Measurements from ENCODE around the gene LHPP. TPM values are rescaled to one million over a fixed set of nuclear protein-coding genes. Genes with fewer than 3 reads are reported as not detected.

The LHPP gene
- total and polyA plus RNA-seq, 10 of the 15 experiments (the other 5 are each of a cell fraction or from before 2014, with no cell fraction given): 0.79 to 9.8 (median 6.7) TPM

DNA sequence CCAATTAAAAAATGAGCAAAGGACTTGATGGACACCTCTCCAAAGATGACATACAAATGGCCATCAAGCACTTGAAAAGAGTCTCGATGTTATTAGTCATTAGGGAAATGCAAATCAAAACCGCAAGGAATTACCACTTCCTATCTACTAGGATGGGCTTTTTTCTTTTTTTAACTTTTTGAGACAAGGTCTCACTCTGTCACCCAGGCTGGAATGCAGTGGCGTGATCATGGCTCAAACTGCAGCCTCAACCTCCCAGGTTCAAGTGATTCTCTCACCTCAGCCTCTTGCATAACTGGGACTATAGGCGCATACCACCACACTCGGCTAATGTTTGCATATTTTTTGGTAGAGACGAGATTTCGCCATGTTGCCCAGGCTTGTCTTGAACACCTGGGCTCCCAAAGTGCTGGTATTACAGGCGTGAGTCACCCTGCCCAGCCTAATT lies 25.4 kb upstream of the LHPP start (continued):
- TF ChIP-seq CREB1 (IDR thresholded peaks at IDR 0.05; ENCODE audit: low read depth) (no peak), YY1 (IDR thresholded peaks at IDR 0.05; ENCODE audit: low read depth, low read length) (no peak), GATAD2B (conservative IDR thresholded peaks at IDR 0.05; ENCODE audit: low read depth) (no peak), TARDBP (IDR thresholded peaks at IDR 0.05; ENCODE audit: borderline replicate concordance) (no peak), RAD21 (IDR thresholded peaks at IDR 0.05; ENCODE audit: insufficient read depth, low read depth, low read length) (no peak), DPF2 (IDR thresholded peaks at IDR 0.05) (no peak), RFX5 (IDR thresholded peaks at IDR 0.05; ENCODE audit: low read depth, low read length) (no peak), CBX3 (IDR thresholded peaks at IDR 0.05; ENCODE audit: borderline replicate concordance, low read depth) (no peak), TCF3 (IDR thresholded peaks at IDR 0.05; ENCODE audit: borderline replicate concordance, insufficient read depth, low read depth, low read length) (no peak), IKZF1 (conservative IDR thresholded peaks at IDR 0.05) (0 out of 2 replicates have a peak, but pooled peaks have one; percentile 16), STAT3 (IDR thresholded peaks at IDR 0.05; ENCODE audit: low read depth, low read length) (no peak), BCL11A (IDR thresholded peaks at IDR 0.05; ENCODE audit: low read depth, low read length) (no peak), ZNF24 (IDR thresholded peaks at IDR 0.05) (no peak), MTA2 (IDR thresholded peaks at IDR 0.05; ENCODE audit: low read depth) (no peak), RUNX3 (IDR thresholded peaks at IDR 0.05; ENCODE audit: low read length) (peak; percentile 91), KAT2A (conservative IDR thresholded peaks at IDR 0.05; ENCODE audit: control insufficient read depth, low read depth, low read length) (no peak), ZBED1 (IDR thresholded peaks at IDR 0.05; ENCODE audit: borderline replicate concordance) (no peak), EGR1 (IDR thresholded peaks at IDR 0.05; ENCODE audit: borderline replicate concordance in 1 of 2, low read depth in 2 of 2, low read length in 2 of 2) (no peak)
- TF ChIP-seq, protein P1, sequence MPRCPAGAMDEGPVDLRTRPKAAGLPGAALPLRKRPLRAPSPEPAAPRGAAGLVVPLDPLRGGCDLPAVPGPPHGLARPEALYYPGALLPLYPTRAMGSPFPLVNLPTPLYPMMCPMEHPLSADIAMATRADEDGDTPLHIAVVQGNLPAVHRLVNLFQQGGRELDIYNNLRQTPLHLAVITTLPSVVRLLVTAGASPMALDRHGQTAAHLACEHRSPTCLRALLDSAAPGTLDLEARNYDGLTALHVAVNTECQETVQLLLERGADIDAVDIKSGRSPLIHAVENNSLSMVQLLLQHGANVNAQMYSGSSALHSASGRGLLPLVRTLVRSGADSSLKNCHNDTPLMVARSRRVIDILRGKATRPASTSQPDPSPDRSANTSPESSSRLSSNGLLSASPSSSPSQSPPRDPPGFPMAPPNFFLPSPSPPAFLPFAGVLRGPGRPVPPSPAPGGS (IDR thresholded peaks at IDR 0.05; ENCODE audit: borderline replicate concordance, insufficient read depth, low read depth, low read length, poor library complexity, severe bottlenecking): no peak
- TF ChIP-seq, protein P2, sequence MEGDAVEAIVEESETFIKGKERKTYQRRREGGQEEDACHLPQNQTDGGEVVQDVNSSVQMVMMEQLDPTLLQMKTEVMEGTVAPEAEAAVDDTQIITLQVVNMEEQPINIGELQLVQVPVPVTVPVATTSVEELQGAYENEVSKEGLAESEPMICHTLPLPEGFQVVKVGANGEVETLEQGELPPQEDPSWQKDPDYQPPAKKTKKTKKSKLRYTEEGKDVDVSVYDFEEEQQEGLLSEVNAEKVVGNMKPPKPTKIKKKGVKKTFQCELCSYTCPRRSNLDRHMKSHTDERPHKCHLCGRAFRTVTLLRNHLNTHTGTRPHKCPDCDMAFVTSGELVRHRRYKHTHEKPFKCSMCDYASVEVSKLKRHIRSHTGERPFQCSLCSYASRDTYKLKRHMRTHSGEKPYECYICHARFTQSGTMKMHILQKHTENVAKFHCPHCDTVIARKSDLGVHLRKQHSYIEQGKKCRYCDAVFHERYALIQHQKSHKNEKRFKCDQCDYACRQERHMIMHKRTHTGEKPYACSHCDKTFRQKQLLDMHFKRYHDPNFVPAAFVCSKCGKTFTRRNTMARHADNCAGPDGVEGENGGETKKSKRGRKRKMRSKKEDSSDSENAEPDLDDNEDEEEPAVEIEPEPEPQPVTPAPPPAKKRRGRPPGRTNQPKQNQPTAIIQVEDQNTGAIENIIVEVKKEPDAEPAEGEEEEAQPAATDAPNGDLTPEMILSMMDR (IDR thresholded peaks at IDR 0.05 in 2 of 3, conservative IDR thresholded peaks at IDR 0.05 in 1 of 3; ENCODE audit: control insufficient read depth in 2 of 3, extremely low read depth in 1 of 3, insufficient read depth in 1 of 3, low read depth in 3 of 3, low read length in 3 of 3): no peak
- TF ChIP-seq, protein P3, sequence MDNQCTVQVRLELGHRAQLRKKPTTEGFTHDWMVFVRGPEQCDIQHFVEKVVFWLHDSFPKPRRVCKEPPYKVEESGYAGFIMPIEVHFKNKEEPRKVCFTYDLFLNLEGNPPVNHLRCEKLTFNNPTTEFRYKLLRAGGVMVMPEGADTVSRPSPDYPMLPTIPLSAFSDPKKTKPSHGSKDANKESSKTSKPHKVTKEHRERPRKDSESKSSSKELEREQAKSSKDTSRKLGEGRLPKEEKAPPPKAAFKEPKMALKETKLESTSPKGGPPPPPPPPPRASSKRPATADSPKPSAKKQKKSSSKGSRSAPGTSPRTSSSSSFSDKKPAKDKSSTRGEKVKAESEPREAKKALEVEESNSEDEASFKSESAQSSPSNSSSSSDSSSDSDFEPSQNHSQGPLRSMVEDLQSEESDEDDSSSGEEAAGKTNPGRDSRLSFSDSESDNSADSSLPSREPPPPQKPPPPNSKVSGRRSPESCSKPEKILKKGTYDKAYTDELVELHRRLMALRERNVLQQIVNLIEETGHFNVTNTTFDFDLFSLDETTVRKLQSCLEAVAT (IDR thresholded peaks at IDR 0.05): no peak
- TF ChIP-seq, protein P4, sequence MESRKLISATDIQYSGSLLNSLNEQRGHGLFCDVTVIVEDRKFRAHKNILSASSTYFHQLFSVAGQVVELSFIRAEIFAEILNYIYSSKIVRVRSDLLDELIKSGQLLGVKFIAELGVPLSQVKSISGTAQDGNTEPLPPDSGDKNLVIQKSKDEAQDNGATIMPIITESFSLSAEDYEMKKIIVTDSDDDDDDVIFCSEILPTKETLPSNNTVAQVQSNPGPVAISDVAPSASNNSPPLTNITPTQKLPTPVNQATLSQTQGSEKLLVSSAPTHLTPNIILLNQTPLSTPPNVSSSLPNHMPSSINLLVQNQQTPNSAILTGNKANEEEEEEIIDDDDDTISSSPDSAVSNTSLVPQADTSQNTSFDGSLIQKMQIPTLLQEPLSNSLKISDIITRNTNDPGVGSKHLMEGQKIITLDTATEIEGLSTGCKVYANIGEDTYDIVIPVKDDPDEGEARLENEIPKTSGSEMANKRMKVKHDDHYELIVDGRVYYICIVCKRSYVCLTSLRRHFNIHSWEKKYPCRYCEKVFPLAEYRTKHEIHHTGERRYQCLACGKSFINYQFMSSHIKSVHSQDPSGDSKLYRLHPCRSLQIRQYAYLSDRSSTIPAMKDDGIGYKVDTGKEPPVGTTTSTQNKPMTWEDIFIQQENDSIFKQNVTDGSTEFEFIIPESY (IDR thresholded peaks at IDR 0.05): no peak
- TF ChIP-seq, protein P5, sequence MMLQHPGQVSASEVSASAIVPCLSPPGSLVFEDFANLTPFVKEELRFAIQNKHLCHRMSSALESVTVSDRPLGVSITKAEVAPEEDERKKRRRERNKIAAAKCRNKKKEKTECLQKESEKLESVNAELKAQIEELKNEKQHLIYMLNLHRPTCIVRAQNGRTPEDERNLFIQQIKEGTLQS (IDR thresholded peaks at IDR 0.05; ENCODE audit: borderline replicate concordance, extremely low read depth, low read depth, low read length): no peak
- TF ChIP-seq, protein P6, sequence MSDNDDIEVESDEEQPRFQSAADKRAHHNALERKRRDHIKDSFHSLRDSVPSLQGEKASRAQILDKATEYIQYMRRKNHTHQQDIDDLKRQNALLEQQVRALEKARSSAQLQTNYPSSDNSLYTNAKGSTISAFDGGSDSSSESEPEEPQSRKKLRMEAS (IDR thresholded peaks at IDR 0.05; ENCODE audit: low read depth, low read length): no peak
